Right ventricle myocardium inferior (tissue), 1 donor: ENCODE results near the gene HCN4. TPM values are rescaled to one million over a fixed set of nuclear protein-coding genes. Genes with fewer than 3 reads are reported as not detected.
A peak's percentile ranks its signal among the peaks of the same experiment; 100 is the strongest.

Experiments
- ATAC-seq: fragments of 200-7000 bp; cut with Tn5 transposase; one replicate; pipeline ENCODE4 v1.9.1; 2020; ENCODE audit warnings: mild to moderate bottlenecking, moderate library complexity
- DNase-seq: peaks from one replicate; pipeline ENCODE4 v3.0.0; 2021; ENCODE audit errors: missing footprints
- intact Hi-C: fragments of 100-400 bp; cut with DNase I; formaldehyde crosslinking; loops from one replicate; pipeline ENCODE4 v1.11.0; 2022
- total RNA-seq: library from RNA; stranded (reverse); fragmentation: NEBNext Ultra II Directional; extraction: Animal tissue kit (Norgen Biotek cat#: 25700); gene quantifications from one replicate; pipeline ENCODE4 v1.2.1, GENCODE V29; 2021
- donor health status: DM: no; HTN: yes; CAD: no; lungs with severe emphysema.

Gene HCN4
- total RNA-seq, 1 donor from 2014 or later, result 21.4 TPM

DNA sequence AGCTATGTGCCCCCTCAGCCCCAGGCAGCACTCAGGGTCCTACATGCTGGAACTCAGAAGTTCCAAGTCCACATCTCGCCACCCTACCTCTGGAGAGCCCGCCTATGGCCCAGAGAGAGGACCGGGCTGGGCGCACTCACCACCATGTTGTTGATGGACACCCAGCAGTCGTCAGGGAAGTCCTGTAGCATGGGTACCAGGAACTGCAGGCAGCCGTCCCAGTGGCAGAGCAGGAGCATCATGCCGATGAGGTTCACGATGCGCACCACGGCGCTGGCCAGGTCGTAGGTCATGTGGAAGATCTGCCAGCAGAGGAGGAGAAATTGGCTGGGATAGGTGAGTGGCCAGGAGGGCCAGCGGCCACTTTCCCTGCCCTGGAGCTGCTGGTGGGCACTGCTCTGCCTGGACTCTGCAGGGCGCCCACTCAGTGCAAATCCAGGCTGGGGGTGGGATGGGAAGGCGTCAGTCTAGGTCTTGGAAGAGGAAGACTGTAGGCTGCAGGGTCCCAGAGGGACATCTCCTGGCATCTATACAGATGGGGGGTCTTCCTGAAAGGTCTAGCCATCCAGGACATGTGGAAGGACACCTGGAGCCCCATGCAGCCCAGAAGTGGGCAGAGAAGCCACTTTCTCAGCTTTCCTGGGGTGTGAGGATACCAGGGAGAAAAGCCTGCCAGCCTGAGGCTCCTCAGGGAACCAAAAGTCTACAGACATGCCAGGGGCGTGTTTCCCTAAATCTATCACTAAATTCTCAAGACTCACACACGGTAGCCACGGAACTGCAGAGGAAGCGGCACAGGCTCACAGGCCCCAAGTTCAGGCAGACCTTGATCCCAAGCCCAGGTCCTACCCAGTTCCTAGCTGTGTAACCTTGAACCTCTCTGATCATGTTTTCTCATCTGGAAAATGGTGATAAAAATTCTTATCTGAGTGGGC, 36.5 kb downstream of the HCN4 start:
- DNase-seq (no peak), ATAC-seq (no peak)
- intact Hi-C loops, result no loop called here

DNA sequence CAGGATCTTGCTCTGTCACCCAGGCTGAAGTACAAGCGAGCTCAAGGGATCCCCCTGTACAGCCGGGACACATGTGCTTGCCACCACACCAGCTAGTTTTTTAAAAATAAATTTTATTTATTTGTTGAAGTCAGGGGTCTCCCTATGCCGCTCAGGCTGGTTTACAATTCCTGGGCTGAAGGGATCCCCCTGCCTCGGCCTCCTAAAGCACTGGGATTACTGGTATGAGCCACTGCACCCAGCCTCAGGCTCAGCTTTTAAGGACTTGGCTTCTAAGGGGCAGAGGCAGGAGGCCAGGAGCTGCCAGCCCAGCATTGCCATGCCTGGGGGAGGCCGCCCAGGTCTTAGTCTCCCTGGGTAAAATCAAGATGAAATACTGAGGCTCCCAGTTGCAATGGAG, 37.3 kb downstream of the HCN4 start:
- no peak for ATAC-seq
- DNase-seq, result no peak
- intact Hi-C loops, result no loop called here

DNA sequence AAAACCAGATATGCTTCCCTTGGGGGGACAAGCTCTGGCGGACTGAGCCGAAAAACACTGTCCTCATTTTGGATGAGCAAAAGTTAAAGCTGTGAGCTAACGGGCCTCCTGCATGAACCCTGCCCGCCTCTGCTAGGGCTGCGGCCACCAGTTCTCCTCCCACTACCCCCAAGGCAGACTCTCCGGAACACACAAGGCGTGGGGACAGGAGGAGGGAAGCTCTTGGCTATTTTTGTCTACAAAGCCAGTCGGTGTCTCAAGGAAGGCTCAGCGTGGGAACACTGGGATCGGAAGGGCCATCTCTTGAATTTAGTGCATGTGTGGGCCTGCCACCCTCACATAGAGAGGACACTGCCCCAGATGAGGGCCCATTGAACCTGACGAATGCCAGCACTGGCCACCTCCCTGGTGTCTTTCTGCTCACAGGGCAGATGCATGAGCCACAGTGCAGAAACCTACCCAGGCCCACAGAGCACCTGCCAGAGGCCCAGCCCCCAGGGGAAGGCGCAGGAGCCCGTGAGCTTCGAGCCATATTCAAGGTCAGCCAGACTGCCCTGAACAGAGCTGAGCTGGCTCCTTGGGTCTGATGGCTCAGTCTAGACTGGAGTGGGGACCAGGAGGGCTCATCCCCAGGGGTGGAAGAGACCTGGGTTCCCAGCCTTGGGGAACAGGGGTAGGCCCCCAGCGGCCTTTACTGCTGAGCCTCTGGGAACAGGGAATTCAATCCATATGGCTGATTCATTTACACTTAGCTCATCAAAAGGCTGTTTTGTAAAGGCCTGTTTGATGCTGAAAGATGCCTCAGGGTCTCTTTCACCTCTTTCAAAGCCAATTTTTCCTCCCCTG, 38.3 kb downstream of the HCN4 start:
- intact Hi-C loops, result no loop called here
- no peak for DNase-seq
- ATAC-seq, result no peak

DNA sequence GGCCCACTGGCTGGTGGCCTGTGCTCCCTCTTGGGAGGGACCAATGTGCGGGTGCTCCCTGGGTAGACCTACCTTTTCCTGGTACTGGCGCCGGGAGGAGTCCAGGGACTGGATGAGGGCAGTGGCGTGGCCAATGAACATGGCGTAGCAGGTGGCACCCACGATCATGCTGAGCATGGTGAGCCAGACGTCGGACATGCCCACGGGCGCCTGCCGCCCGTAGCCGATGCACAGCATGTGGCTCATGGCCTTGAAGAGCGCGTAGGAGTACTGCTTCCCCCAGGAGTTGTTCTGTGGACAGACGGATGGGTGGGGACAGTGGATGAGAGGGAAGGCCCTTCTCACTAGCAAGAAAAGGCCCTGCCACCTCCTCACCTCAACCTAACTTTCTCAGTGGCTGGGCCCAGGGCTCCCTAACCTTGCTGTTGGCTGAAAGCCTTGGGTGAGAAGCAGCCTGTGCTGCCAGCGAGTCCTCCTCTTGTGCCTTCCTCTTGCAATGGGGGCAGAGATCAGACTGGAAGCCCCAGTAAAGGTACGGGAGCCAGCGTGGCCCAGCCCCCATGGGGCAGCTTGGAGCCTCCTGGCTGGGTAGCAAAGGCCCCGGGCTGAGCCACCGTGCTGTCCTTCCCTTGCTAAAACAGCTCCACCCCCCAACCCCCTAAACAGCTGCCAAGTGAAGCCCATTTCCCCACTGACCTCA, 39.1 kb downstream of the HCN4 start:
- ATAC-seq (no peak), DNase-seq (no peak)
- intact Hi-C loops, result no loop called here

DNA sequence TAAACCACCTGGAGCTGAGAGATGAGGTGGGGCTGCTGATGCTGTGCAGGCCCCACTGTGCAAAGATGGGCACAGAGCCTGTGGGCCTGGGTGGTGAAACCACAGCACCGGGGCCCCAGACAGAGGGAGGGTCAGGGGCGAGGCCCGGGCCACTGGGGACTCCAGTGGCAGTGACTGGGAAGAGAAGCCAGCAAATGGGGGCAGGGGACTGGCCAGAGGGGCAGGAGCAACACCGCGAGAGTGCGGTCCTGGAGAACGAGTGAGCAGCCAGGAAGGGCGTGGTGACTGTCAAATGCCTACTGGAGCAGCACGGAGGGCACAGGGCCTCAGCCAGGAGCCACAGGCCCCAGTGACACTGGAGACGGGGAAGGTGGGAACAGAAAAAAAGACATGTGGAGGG, 39.8 kb downstream of the HCN4 start:
- no peak for DNase-seq
- intact Hi-C loops, result no loop called here
- no peak for ATAC-seq

DNA sequence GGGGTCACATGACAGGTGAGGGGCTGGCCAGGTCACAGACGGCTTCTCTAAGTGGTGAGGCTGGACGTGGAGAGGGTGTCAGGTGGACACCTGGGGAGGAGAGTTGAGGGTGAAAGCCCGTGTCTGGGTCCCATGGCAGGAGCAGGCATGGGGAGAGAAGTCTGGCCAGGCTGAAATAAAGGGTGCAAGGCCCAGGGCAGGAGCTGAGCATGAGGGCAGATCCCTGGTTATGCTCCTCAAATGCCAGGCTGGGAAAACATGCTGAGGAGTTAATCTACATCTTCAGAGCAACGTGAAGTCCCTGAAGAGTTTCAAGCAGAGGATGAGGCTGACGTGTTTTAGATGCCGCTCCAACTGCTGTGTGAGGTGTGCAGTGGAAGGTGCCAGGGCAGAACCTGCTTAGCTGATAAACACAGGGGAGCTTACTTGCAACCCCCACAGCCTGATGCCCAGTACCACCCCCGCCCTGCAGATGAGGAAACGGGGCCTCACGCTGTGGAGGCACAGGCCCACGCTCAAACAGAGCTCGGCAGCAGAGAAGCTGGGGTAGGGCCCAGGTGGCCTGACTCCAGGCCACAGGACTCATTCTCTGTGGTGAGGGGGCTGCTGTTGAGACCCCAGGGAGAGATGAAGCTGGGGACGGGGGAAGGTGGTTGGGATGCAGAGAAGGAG, 40.5 kb downstream of the HCN4 start:
- no peak for ATAC-seq
- intact Hi-C loops, result no loop called here
- DNase-seq, result peak; percentile 9

DNA sequence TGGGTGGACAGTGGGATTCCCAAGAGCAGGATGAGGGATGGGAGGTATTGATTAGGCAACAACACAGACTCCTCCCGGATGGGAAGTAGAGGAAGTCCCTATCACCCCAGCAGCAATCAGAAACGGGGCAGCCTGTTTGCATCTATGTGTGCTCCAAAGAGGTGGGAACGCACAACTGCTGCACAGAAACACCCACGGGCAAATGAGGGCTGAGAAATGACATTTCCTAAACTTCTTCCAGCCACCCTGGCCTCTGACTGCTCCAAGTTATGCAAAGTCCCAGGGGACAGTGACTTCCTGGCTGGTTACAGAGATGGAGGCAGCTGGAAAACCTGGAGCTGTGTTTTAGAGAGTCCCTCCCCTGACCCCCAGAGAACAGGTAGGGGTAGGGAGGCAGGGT, 42.6 kb downstream of the HCN4 start:
- DNase-seq (no peak), ATAC-seq (no peak)
- intact Hi-C loops, result no loop called here

DNA sequence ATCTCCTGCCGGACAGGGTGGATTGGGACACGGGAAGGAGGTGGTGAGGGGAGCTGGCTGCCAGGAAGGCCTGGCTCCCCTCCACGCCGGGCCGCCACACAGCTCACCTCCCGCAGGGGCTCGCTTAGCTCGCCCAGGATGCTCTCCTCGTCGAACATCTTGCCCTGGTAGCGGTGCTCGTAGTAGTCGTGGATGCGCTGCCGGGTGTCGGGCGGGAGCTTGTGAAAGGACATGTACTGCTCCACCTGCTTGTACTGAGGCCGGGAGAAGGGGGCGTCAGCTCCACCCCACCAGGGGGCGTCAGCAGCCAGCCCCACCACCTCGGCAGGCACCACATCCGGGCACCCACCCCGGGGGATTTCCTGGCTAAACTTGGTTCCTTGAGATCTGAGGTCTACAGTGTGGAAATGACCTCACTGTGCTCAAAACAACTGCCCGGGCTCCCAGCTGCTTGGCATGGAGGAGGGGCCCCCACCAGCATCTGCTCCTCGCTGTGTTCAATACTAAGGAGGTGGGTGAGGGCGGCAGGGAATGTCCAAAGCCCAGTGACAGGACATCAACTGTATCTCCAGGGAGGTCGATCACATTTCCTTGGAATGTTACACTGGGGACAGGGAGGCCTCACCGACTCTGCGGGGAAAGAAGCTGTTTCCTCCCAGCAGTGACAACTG, 43.4 kb downstream of the HCN4 start:
- intact Hi-C loops, result no loop called here
- ATAC-seq, result peak; percentile 21
- no peak for DNase-seq

DNA sequence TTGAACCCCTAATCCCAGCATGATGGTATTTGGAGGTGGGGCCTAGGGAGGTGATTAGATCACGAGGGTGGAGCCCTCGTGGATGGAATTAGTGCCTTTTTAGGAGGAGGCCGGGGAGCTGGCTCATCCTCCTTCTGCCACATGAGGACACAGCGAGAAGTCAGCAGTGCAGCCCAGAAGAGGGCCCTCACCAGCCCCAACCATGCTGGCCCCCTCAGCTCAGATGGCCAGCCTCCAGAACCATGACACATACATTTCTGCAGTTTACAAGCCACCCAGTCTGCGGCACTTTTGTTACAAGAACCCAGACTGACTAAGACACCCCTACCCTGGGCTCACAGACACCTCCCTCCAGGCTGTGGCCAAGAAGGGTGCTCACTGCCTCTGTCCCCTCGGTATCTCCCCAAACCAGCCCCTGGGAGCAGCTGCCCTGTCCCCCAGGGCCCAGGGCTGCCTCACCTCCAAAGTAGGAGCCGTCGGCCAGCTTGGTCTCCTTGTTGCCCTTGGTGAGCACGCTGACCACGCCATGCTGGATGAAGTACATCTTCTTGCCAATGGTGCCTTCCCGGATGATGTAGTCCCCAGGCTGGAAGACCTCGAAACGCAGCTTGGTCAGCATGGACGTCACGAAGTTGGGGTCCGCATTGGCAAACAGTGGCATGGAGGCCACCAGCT, 44.1 kb downstream of the HCN4 start:
- intact Hi-C loops, result no loop called here
- no peak for ATAC-seq

DNA sequence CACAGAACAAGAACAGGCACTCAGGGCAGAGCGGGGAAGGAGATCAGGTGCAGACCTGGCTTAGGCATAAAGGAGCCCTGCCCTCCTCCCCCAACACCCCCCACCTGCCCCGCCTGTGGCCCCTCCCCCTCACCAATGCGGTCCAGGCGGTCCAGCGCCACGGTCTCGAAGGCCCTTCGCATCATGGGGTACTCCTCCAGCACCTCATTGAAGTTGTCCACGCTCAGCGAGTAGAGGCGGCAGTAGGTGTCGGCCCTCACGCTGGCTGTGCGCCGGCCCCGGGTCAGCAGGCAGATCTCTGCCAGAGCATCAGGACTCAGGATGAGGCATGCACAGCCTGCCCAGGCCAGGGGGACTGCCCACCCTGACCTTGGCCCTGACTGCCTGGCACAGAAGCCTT, 44.8 kb downstream of the HCN4 start:
- intact Hi-C loops, result no loop called here
- ATAC-seq, result no peak
- no peak for DNase-seq

More for the DNA sequence above, 44.1 kb downstream of the HCN4 start:
- no peak for DNase-seq

DNA sequence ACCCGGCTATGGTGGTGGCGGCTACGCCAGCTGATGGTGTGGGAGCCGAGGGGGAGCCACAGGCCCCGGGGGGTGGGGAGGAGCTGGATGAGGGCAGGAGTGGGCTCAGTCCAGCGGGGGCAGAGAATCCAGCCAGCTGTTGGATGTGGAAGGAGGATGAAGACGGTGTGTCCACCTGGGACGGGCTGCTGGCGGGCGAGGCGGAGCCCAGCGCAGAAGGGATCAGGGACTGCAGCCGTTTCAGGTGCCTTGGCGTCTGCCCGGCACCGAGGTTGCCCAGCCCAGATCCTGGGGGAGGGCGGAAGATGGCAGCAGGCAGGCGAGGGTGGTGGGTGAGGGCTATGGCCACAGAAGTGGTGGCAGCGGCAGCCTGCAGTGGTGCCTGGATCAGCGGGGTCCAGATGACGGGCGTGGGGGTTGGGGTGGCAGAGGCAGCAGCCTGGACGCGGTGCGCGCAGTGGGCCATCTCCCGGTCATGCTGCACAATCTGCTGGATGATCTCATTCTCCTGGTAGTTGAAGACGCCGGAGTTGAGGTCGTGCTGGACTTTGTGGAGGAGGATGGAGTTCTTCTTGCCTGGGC, 45.3 kb downstream of the HCN4 start:
- DNase-seq (no peak), ATAC-seq (no peak)
- intact Hi-C loops, result no loop called here

DNA sequence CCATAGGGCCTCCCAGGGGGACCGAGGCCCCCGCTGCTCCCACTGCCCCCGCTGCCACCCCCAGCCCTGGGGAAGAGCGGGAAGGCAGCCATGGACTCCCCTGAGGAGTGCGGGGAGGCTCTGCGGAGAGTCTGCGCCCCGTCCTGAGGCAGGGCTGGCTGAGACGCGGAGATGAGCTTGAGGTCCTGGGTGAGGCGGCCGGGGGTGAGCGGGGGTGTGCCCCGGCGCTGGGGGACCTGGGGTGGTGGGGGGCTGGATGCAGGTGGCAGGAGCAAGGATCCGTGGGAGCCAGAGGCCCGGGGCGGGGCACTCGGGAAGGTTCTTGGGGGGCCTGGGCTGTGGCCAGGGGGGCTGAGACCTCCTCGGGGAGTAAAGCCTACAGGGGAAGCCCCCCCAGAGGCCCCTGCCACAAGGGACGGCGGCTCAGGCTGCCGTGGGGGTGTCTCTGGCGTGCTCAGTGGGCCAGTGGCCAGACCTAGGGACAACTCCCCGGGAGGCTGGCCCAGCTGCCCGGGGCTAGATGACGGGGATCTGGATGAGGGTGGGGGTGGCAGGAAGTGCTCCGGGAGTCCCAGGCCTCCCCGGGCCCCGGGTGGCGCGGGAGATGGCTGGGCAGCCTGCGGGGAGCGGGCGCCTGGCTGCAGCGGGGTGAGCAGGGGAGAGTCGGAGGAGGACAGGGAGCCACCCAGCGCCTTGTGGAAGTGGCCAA, 45.9 kb downstream of the HCN4 start:
- ATAC-seq (no peak), DNase-seq (no peak)
- intact Hi-C loops, result no loop called here

DNA sequence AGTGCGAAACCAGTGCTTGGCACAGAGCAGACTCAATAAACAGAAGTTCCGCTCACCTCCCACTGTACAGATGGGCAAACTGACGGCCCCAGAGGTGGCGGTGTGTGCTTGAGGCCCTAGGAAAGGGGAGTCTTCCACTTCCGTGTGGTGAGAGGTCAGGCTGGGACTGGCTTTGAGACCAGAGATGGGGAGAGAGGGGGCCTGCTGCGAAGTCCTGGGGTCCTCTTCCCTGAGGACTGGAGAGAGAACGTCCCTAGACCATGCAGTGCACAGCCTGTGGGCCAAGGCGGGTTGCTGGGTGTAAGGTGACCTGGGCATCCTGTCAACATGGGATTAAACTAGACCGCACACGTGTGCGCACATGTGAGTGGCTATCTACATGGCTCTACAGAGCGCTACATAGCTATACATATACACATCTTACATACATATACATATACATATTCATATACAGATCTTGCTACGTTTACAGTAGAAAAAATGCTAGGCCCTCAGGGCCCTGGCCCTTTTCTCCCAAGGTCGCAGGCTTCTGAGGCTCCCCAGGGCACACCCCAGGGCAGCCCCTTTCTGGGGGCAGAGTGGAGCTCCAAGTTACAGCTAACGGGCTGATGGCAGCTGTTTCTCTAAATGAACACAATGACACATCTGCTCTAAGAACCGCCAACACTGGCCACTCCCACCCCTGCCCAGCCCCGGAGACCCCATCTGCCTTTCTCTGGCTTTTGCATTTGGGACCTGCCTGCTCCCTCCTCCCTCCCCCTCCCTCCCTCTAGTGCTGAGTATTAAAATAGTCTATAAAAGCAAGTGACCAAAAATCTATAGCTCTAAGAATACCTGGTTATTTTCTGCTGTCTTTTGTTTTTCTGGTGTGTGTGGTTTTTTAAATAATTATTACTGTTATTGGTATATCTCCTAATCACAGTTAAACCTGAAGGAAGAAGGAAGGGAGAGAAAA, 47.0 kb downstream of the HCN4 start:
- ATAC-seq (no peak), DNase-seq (no peak)
- intact Hi-C loops, result no loop called here

DNA sequence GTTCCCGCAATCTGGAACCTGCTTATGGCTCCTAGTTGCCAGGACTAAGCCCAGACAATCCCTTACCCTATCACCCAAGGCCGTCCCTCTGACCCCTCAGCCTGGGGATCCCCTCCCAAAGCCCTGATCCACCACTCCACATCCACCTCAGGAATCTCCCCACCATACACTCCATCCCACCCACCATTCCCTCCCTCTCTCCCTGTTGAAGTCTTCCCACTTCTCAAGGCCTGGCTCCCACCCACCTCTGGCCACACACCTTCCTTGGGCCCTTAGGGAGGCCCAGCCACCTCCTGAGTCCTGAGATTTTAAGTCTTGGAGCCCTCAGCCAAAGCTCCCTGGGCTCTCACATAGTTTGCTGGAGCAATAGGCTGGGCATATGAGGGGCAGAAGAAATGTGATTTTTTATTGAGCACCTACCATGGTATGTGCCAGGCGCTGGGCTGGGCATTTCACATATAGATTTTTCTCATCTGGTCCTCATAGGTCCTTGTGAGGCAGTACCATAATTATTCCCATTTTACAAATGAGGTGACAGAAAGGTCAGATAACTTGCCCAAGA, 48.1 kb downstream of the HCN4 start:
- DNase-seq, result no peak
- intact Hi-C loops, result no loop called here
- no peak for ATAC-seq

DNA sequence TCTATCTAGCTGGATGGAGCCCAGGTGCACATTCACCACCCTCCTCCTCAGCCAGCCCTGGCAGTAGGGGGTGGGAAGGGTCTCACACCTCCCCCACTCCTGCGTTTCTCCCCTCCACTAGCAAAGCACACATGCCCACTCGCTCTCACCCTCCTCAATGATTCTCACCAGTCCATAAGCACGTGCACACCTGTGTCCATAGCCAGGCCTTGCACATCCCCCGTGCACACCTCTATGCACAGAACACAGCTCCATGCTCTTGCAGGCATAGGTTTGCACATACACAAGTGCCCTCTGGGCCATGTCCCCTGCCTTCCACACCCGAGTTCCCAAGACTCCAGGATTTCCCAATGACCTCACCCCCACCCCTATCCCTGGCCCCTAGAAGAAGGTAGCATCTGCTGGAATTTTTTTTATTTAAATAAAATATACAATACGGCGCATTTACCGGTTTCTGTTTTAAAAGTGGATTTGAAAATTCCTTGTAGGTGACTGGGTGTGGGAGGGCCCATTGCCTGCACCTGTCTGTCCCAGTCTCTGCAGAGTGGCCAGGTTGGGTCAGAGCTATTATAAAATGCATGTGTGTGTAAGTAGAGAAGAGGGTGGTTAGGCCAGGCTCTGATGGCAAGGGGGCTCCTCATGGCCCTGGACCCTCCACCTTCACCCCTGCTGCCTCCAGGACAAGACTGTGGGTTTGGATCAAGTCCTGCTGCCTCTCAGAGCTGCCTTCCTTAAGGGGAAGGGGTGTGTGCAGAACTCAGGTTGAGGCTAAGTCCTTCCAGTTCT, 49.1 kb downstream of the HCN4 start:
- intact Hi-C loops, result no loop called here
- ATAC-seq (no peak), DNase-seq (no peak)
